Testis (tissue), 2 donors: ENCODE data around the gene NARS2.

Experiments
- POLR2A ChIP-seq: fragments of 450-650 bp; IDR thresholded peaks from one replicate; pipeline ENCODE4 v1.6.1; 2017; ENCODE audit warnings: antibody characterized with exemption, mild to moderate bottlenecking, moderate library complexity
- TF ChIP-seq, protein P1 (sequence below), 3 experiments: fragments of 450-650 bp in 2 of 3; fragments of 200-600 bp in 1 of 3; sonication (generic) in 1 of 3; IDR thresholded peaks; one replicate each; pipeline ENCODE4 v1.5.1; 2016 to 2019; ENCODE audit warnings: antibody characterized with exemption in 3 of 3, mild to moderate bottlenecking in 2 of 3, moderate library complexity in 1 of 3

DNA sequence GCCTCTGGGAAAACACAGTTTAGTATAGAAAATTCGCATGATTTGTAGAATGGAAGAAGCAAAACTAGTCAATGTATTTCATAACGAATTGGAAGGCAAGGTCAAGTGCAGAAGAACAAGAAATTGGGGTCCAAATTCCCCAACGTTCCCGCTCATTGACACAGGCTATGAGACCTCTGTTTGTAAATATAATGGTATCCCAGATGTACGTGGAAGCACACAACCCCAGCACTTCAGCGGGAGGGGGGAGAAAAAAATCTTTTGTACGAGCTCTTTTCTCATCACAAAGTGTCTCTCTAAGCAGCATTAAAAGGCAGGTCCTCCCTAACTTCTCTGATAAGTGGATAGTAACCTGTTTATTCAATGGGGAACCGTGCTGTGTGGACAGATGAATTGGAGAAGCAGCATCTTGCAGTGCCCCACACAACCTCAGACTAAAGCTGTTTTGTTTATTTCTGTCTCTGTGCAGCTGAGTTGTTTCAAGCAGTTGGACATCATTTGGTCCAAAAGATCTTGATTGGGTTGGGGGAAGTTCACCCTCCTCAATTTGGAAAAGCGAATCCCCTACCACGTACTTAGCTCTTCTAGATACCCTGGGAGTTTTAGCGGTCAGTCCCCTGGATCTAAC is 156.0 kb downstream of the NARS2 start:
- no peak for TF ChIP-seq POLR2A
- TF ChIP-seq, protein P1, sequence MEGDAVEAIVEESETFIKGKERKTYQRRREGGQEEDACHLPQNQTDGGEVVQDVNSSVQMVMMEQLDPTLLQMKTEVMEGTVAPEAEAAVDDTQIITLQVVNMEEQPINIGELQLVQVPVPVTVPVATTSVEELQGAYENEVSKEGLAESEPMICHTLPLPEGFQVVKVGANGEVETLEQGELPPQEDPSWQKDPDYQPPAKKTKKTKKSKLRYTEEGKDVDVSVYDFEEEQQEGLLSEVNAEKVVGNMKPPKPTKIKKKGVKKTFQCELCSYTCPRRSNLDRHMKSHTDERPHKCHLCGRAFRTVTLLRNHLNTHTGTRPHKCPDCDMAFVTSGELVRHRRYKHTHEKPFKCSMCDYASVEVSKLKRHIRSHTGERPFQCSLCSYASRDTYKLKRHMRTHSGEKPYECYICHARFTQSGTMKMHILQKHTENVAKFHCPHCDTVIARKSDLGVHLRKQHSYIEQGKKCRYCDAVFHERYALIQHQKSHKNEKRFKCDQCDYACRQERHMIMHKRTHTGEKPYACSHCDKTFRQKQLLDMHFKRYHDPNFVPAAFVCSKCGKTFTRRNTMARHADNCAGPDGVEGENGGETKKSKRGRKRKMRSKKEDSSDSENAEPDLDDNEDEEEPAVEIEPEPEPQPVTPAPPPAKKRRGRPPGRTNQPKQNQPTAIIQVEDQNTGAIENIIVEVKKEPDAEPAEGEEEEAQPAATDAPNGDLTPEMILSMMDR (IDR thresholded peaks at IDR 0.05), result no peak
